GM13977 (cell line): Measurements from ENCODE around the gene PCDH9.

ENCODE experiments used
- DNase-seq: peaks from one replicate; pipeline ENCODE4 v3.0.0; 2012; ENCODE audit warnings: low spot score
- in situ Hi-C: fragments of 300-500 bp; cut with MboI; formaldehyde crosslinking; loops from one replicate; pipeline ENCODE4 v1.12.0; 2022; ENCODE audit warnings: low sequenced_read_pairs, low pct_unique_long_range_greater_than_20kb, mixed read lengths, inconsistent platforms; ENCODE audit not compliant: unreplicated experiment
- TF ChIP-seq, protein P1 (sequence below): IDR thresholded peaks from 2 replicates; pipeline ENCODE4 v1.5.1; 2012; ENCODE audit warnings: mild to moderate bottlenecking, control low read depth; ENCODE audit not compliant: insufficient read depth; ENCODE audit errors: extremely low read depth, missing control alignments

Gene PCDH9

DNA sequence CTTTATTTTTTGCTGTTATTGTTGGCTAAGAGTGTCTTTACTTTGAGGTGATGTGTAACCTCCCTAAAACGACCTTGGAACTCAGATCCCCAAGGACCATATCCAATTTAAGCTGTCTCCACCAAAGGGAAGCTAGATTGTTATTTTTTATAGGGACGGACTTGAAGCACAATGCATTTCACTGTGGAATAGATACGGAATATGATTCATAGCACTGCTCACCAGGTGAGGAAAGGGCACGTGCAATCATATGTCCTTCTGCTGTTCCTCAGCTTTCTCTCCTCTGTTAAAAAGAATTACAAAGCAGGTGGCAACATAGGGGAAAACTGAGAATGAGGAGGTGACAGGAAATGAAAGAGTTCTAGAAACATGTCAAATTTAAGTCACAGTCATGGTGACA, 679.0 kb downstream of the PCDH9 start:
- TF ChIP-seq, protein P1, sequence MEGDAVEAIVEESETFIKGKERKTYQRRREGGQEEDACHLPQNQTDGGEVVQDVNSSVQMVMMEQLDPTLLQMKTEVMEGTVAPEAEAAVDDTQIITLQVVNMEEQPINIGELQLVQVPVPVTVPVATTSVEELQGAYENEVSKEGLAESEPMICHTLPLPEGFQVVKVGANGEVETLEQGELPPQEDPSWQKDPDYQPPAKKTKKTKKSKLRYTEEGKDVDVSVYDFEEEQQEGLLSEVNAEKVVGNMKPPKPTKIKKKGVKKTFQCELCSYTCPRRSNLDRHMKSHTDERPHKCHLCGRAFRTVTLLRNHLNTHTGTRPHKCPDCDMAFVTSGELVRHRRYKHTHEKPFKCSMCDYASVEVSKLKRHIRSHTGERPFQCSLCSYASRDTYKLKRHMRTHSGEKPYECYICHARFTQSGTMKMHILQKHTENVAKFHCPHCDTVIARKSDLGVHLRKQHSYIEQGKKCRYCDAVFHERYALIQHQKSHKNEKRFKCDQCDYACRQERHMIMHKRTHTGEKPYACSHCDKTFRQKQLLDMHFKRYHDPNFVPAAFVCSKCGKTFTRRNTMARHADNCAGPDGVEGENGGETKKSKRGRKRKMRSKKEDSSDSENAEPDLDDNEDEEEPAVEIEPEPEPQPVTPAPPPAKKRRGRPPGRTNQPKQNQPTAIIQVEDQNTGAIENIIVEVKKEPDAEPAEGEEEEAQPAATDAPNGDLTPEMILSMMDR, result no peak
- in situ Hi-C loops, result no loop called here
- DNase-seq, result no peak

DNA sequence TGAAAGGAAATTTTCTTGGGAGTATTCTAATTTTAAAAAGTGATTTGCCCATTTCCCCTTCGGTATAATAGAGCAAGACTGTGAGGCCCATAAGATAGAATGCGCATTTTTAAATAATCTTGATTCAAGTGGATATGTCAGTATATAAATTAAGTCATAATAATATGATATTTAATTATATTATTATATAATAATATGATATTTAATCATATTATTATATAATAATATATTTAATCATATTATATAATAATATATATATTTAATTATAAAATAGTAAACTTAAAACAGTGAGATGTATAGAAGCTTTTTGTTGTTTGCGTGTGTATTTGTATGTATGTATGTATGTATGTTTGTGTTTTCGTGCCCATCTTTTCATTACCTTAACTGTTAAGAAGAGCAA, 682.5 kb downstream of the PCDH9 start:
- in situ Hi-C loops, result no loop called here
- TF ChIP-seq, protein P1, result no peak
- no peak for DNase-seq

DNA sequence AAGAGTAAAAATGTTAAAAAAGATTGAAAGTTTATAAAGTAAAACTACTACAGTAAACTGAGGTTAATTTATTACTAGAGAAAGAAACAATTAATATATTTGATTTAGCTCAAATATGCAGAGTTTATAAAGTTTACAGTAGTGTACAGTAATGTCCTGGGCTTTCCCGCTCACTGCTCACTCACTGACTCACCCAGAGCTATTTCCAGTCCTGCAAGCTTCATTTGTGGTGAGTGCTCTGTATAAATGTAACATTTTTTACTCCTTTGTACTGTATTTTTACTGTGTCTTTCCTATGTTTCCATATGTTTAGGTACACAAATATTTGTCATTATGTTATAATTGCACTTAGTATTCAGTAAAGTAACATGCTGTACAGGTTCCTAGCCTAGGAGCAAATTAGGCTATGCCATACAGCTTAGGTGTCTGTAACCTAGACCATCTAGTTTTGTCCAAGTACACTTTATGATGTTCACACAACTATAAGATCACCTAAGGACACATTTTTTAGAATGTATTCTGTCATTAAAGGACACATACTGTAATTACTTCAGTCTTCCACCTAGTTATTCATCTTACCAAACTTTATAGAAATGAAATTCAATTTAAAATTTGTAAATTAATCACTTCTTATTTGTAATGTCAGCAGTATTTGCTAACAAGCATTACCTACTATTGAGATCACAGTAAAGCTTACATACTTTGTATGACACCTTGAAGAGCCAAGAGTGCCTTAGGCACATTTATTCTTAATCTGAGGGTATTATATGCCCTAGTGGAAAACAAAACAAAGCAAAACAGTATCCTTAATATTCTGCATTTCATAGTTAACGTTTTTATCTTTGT, 683.4 kb downstream of the PCDH9 start:
- DNase-seq, result no peak
- in situ Hi-C loops, result no loop called here
- TF ChIP-seq, protein P1, result no peak

DNA sequence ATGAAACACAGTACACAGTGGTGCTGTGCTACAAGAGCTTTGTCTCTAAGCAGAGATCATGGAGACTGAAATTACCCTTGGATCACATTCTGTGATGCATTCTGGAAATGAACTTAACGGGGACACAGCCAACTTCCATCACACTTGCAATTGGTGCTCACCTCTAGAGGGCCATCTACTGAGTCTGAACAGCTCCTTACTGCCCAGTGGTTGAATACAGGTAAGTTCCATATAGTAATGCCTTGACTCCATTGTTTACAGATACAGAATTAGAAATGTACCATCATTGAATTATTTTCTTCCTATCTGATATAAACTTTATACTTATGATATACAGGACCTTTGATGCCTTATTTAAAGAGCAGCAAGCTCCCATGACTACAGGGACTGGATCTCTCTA, 686.4 kb downstream of the PCDH9 start:
- TF ChIP-seq, protein P1, result peak; percentile 20
- no peak for DNase-seq
- in situ Hi-C loops, result no loop called here

DNA sequence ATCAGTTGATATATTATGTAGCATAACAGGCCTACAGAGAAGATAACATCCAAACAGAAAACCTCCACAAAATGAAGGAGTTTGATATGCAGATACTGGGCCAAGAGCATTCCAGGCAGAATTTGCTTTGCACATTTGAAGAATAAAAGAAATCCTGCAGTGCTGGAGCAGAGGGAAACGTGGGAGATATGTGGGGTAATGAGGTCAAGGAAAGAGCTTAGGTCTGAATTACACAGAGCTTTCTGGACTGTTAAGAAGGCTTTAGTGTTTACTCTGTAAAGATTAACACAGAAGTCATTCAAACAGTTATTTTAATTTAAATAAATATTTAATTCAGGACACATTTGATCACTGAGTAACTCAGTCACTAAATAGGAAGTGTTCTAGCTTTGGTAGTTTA, 692.7 kb downstream of the PCDH9 start:
- no peak for DNase-seq
- in situ Hi-C loops, result no loop called here
- TF ChIP-seq, protein P1, result no peak

DNA sequence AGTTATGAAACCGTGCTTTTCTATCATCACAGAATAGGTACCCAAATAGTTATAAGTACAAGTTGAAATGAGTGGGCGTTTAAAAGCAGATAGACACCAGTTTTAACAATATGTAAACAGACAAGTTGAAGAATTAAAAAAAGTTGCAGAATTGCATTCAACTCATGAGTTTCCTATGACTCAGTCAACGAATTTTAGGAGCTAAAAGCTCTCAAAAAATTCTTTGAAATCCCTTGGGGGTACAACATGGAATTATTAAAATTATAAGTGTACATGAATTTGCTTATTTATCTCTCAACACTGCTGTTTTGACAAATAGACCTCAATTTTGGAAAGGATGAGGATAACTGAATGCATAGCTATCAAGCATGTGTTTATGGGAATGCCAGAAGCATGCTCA, 693.4 kb downstream of the PCDH9 start:
- TF ChIP-seq, protein P1, result no peak
- no peak for DNase-seq
- in situ Hi-C loops, result no loop called here
